Lower leg skin (tissue), 3 donors: ENCODE measurements around the gene ACY1.

Source experiments
- CTCF ChIP-seq, 3 donors: fragments of 450-650 bp; IDR thresholded peaks; one replicate each; pipeline ENCODE4 v1.5.1; 2016; ENCODE audit warnings: antibody characterized with exemption in 3 of 3, mild to moderate bottlenecking in 3 of 3, moderate library complexity in 2 of 3
- POLR2A ChIP-seq, 2 donors: fragments of 450-650 bp; IDR thresholded peaks; one replicate each; pipeline ENCODE4 v1.6.1; 2016 to 2017; ENCODE audit warnings: antibody characterized with exemption in 2 of 2, mild to moderate bottlenecking in 1 of 2, moderate library complexity in 1 of 2

GRCh38 chr3:51967384-51968169 is 15.8 kb upstream of the ACY1 start, which contains the start of gene PCBP4:
- TF ChIP-seq POLR2A (IDR thresholded peaks at IDR 0.05) (no peak), CTCF (IDR thresholded peaks at IDR 0.05) (no peak)
